GM12864 (cell line): ENCODE data around the gene VAV1.
A peak's percentile ranks its signal among the peaks of the same experiment; 100 is the strongest.
"Not testable (repeated sequence)": the region's sequence is repeated elsewhere in the genome, so short reads cannot be mapped to it uniquely, and the experiment has no call there.

ENCODE experiments used
- DNase-seq: peaks from one replicate; pipeline ENCODE4 v3.0.0-alpha.2; 2011; ENCODE audit warnings: low read depth
- H3K4me3 ChIP-seq: 2 replicates; pipeline ENCODE4 v1.5.1; 2011; ENCODE audit warnings: mild to moderate bottlenecking, low read depth, low read length, control low read depth
- TF ChIP-seq, protein P1 (sequence below): IDR thresholded peaks from 2 replicates; pipeline ENCODE4 v1.5.1; 2011; ENCODE audit warnings: low read depth, mild to moderate bottlenecking, moderate library complexity, low read length, control low read depth, inconsistent platforms; ENCODE audit errors: missing control alignments

The VAV1 gene

DNA sequence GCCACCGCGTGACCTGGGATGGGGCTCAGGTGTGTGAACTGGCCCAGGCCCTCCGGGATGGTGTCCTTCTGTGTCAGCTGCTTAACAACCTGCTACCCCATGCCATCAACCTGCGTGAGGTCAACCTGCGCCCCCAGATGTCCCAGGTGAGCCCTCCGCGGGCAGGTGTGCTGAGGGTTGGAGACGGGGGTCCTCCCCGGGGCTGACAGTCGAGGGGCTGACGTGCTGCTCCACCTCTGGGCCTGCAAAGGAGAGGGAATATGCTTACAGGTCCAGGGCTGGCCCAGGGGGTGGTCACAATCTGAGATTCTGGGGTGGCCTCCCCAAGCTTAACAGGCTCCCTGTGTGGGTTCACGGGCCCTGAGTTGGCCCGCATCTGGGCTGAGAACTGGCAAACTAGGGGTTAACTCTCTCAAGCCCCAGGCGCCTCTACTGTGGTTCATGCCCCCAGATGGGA lies 386 bp downstream of the VAV1 start:
- peak overlapping the region; percentile 73 for H3K4me3 ChIP-seq
- DNase-seq = no peak
- TF ChIP-seq, protein P1, sequence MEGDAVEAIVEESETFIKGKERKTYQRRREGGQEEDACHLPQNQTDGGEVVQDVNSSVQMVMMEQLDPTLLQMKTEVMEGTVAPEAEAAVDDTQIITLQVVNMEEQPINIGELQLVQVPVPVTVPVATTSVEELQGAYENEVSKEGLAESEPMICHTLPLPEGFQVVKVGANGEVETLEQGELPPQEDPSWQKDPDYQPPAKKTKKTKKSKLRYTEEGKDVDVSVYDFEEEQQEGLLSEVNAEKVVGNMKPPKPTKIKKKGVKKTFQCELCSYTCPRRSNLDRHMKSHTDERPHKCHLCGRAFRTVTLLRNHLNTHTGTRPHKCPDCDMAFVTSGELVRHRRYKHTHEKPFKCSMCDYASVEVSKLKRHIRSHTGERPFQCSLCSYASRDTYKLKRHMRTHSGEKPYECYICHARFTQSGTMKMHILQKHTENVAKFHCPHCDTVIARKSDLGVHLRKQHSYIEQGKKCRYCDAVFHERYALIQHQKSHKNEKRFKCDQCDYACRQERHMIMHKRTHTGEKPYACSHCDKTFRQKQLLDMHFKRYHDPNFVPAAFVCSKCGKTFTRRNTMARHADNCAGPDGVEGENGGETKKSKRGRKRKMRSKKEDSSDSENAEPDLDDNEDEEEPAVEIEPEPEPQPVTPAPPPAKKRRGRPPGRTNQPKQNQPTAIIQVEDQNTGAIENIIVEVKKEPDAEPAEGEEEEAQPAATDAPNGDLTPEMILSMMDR = no peak

DNA sequence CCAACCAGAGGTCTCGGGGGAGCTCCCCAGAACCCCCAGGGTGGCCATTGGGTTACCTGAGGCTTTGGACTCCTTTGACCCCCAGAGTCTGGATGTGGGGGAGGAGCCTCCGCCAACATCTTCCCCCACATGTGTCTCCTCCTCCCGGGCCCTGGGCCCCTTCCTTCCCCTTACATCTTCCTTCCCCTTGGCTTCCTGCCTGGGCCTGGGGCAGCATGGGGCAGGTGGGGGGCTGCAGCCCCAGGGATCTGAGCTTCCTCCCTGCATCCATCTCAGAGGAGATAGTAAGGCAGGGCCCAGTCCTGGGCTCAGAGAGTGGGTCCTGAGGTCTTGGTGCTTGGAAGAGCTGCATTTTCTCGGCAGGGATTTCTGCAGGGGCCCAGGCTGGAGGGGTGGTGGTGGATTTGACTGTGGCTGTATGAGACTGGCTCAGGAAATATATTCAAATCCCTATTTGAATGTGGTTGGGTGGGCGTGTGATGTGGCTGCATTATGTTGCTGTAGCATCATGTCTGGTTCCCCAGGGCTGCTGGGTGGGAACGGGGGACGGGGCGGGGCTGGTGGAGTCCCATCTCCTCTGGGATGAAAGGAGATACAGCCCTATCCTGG lies 919 bp downstream of the VAV1 start:
- H3K4me3 ChIP-seq = peak overlapping the region; percentile 73
- TF ChIP-seq, protein P1 = no peak
- DNase-seq = peak; percentile 74

DNA sequence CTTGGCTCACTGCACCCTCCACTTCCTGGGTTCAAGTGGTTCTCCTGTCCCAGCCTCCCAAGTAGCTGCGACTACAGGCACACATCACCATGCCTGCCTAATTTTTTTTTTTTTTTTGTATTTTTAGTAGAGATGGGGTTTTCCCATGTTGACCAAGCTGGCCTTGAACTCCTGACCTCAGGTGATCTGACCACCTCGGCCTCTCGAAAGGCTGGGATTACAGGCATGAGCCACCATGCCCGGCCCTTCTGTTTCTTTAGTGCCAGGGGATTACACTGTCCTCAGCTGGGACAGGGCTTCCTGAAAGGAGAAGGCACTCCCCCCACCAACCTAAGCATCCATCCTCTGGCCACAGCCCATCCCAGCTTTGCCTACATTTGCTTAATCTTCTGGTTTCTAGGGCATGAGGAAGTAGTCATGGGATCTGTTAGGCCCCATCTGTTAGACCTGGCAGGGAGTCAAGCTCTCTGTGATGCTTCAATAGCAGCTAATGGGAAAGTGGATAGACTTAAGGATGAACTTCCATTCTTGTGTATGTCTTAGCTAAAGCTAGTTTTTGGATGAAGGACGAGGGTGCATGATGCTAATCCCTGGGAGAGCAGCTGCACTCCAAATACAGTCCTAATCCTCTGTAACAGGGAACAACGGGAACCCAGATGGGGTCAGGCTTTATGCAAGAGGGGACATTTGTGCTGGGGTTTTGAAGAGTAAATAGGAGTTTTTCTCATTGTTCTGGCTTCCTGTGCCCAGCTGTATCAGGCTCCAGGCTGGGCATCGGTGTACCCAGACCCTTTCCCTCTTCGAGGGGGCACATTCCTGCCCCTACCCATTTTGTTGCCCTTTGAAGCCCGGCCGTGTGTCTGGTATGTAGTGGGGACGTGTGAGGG lies 2.6 kb downstream of the VAV1 start:
- H3K4me3 ChIP-seq = peak overlapping the region; percentile 28
- TF ChIP-seq, protein P1 = no peak
- DNase-seq = no peak

DNA sequence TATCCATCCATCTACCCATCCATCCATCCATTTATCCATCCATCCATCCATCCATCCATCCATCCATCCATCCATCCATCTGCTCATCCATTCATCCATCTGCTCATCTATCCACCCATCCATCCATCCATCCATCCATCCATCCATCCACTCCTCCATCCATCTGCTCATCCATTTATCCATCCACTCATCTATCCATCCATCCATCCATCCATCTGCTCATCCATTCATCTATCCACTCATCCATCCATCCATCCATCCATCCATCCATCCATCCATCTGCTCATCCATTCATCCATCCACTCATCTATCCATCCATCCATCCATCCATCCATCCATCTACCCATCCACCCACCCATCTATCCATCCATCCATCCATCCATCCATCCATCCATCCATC lies 3.5 kb downstream of the VAV1 start:
- H3K4me3 ChIP-seq, DNase-seq: not testable (repeated sequence)

- no peak overlapping the region for H3K4me3 ChIP-seq
- TF ChIP-seq, protein P1 = no peak
- DNase-seq = no peak
Observed at GRCh38 chr19:6776999-6777398, 4.5 kb downstream of the VAV1 start.

- TF ChIP-seq, protein P1 = no peak
- H3K4me3 ChIP-seq = no peak overlapping the region
- DNase-seq = no peak
Observed at GRCh38 chr19:6777434-6777833, 4.9 kb downstream of the VAV1 start.

GRCh38 chr19:6778386-6778785 lies 5.9 kb downstream of the VAV1 start:
- TF ChIP-seq, protein P1 = no peak

More at GRCh38 chr19:6778386-6778785, 5.9 kb downstream of the VAV1 start:
- H3K4me3 ChIP-seq = no peak overlapping the region; the same call in 1 of the 2 replicates
- DNase-seq = no peak
